Mesodermal cell (in vitro differentiated cells): ENCODE data around the gene ADGRV1.
A peak's percentile ranks its signal among the peaks of the same experiment; 100 is the strongest.

ENCODE experiments used
- H3K27ac ChIP-seq: 2 replicates; pipeline ENCODE4 v1.7.0; 2013; ENCODE audit warnings: mild to moderate bottlenecking, low read depth, low read length, moderate library complexity; ENCODE audit not compliant: severe bottlenecking
- H3K36me3 ChIP-seq: 2 replicates; pipeline ENCODE4 v1.7.1; 2013; ENCODE audit warnings: mild to moderate bottlenecking, low read length, moderate library complexity; ENCODE audit not compliant: control insufficient read depth, insufficient read depth
- H3K4me1 ChIP-seq: one replicate; pipeline ENCODE4 v1.7.1; 2013; ENCODE audit warnings: mild to moderate bottlenecking, low read length; ENCODE audit not compliant: insufficient read depth, control insufficient read depth, poor library complexity, severe bottlenecking
- H3K4me3 ChIP-seq: 2 replicates; pipeline ENCODE4 v1.7.0; 2013; ENCODE audit warnings: low read length, control low read depth, mild to moderate bottlenecking; ENCODE audit not compliant: insufficient read depth, poor library complexity, severe bottlenecking; ENCODE audit errors: extremely low read depth
- H3K9me3 ChIP-seq: 2 replicates; pipeline ENCODE4 v1.7.1; 2013; ENCODE audit warnings: mild to moderate bottlenecking, low read length, moderate library complexity; ENCODE audit not compliant: control insufficient read depth
- WGBS, 2 experiments: methylation state at CpG; one replicate each; pipeline ENCODE4 v1.1.5; 2013; ENCODE audit warnings: missing lambda C conversion rate in 2 of 2; ENCODE audit not compliant: insufficient coverage in 2 of 2; 5-methylcytosine and 5-hydroxymethylcytosine counted together

ADGRV1 gene

GRCh38 chr5:91119981-91120850, 561.6 kb downstream of the ADGRV1 start:
- Histone ChIP-seq H3K36me3 (no peaks in the 10 kb centered on the region), H3K4me3 (no peak overlapping the region), H3K9me3 (no peaks in the 10 kb centered on the region), H3K27ac (peak overlapping the region; percentile 63), H3K4me1 (peaks cover 6% of the 10 kb centered on the region)
- WGBS, 2 experiments = 73 to 89% methylated on average over 5 to 6 of the region's 6 CpGs

- peaks cover 6% of the 10 kb centered on the region for H3K4me1 ChIP-seq
- H3K9me3 ChIP-seq = no peaks in the 10 kb centered on the region
- H3K4me3 ChIP-seq = no peak overlapping the region
- H3K27ac ChIP-seq = no peak overlapping the region
- WGBS, 2 experiments = 98 to 100% methylated on average over 5 of the region's 7 CpGs
- H3K36me3 ChIP-seq = no peaks in the 10 kb centered on the region
These were observed 562.9 kb downstream of the ADGRV1 start for GRCh38 chr5:91121347-91121993.

- no peaks in the 10 kb centered on the region for H3K36me3 ChIP-seq
- WGBS, 2 experiments = 92 to 93% methylated on average over 2 of the region's 2 CpGs
- no peak overlapping the region for H3K4me3 ChIP-seq
- H3K9me3 ChIP-seq = no peaks in the 10 kb centered on the region
- no peak overlapping the region for H3K27ac ChIP-seq
- H3K4me1 ChIP-seq = peaks cover 6% of the 10 kb centered on the region
These were observed 564.1 kb downstream of the ADGRV1 start for GRCh38 chr5:91122651-91123050.

- peaks cover 6% of the 10 kb centered on the region for H3K4me1 ChIP-seq
- 50% methylated on average over 2 of the region's 3 CpGs; no CpG with 5 or more reads in 1 of the 2 experiments for WGBS, 2 experiments
- H3K4me3 ChIP-seq = no peak overlapping the region
- H3K9me3 ChIP-seq = no peaks in the 10 kb centered on the region
- no peaks in the 10 kb centered on the region for H3K36me3 ChIP-seq
- no peak overlapping the region for H3K27ac ChIP-seq
These were observed 564.7 kb downstream of the ADGRV1 start for GRCh38 chr5:91123291-91123690.

GRCh38 chr5:91123901-91124300, 565.3 kb downstream of the ADGRV1 start:
- Histone ChIP-seq H3K27ac (no peak overlapping the region), H3K4me1 (peaks cover 6% of the 10 kb centered on the region), H3K36me3 (no peaks in the 10 kb centered on the region), H3K4me3 (no peak overlapping the region), H3K9me3 (no peaks in the 10 kb centered on the region)
- 89 to 90% methylated on average over 1 to 2 of the region's 4 CpGs for WGBS, 2 experiments

- H3K9me3 ChIP-seq = peaks cover 4% of the 10 kb centered on the region
- WGBS, 2 experiments = 80 to 100% methylated on average over 1 of the region's 1 CpG
- no peak overlapping the region for H3K27ac ChIP-seq
- peaks cover 6% of the 10 kb centered on the region for H3K4me1 ChIP-seq
- no peaks in the 10 kb centered on the region for H3K36me3 ChIP-seq
- no peak overlapping the region for H3K4me3 ChIP-seq
These were observed 567.3 kb downstream of the ADGRV1 start for GRCh38 chr5:91125916-91126315.

GRCh38 chr5:91126448-91126847, 567.9 kb downstream of the ADGRV1 start:
- Histone ChIP-seq H3K36me3 (no peaks in the 10 kb centered on the region), H3K4me3 (no peak overlapping the region), H3K4me1 (peaks cover 6% of the 10 kb centered on the region), H3K9me3 (peaks cover 4% of the 10 kb centered on the region), H3K27ac (no peak overlapping the region)
- 100% methylated on average over 1 of the region's 1 CpG; no CpG with 5 or more reads in 1 of the 2 experiments for WGBS, 2 experiments

GRCh38 chr5:91126888-91127287, 568.3 kb downstream of the ADGRV1 start:
- H3K27ac ChIP-seq = no peak overlapping the region
- peaks cover 6% of the 10 kb centered on the region for H3K4me1 ChIP-seq
- no peak overlapping the region for H3K4me3 ChIP-seq
- H3K9me3 ChIP-seq = peaks cover 4% of the 10 kb centered on the region
- 83 to 94% methylated on average over 2 of the region's 2 CpGs for WGBS, 2 experiments
- H3K36me3 ChIP-seq = no peaks in the 10 kb centered on the region

- Histone ChIP-seq H3K4me1 (peaks cover 4% of the 10 kb centered on the region), H3K4me3 (no peak overlapping the region), H3K9me3 (peaks cover 4% of the 10 kb centered on the region), H3K27ac (no peak overlapping the region), H3K36me3 (no peaks in the 10 kb centered on the region)
- no CpG with 5 or more reads among the region's 1 CpG for WGBS, 2 experiments
These were observed 569.0 kb downstream of the ADGRV1 start for GRCh38 chr5:91127456-91128081.

- Histone ChIP-seq H3K4me3 (no peak overlapping the region), H3K36me3 (no peaks in the 10 kb centered on the region), H3K27ac (no peak overlapping the region), H3K9me3 (peaks cover 4% of the 10 kb centered on the region), H3K4me1 (no peaks in the 10 kb centered on the region)
- 100% methylated on average over 1 of the region's 1 CpG; no CpG with 5 or more reads in 1 of the 2 experiments for WGBS, 2 experiments
These were observed 570.0 kb downstream of the ADGRV1 start for GRCh38 chr5:91128604-91129003.
